GM12878 (cell line): Measurements from ENCODE around the gene ADORA2B. TPM values are rescaled to one million over a fixed set of nuclear protein-coding genes. Genes with fewer than 3 reads are reported as not detected.

Experiments used
- ATF7 ChIP-seq: fragments of 450-650 bp; IDR thresholded peaks from 2 replicates; pipeline ENCODE4 v1.6.1; 2016; ENCODE audit warnings: low read depth, mild to moderate bottlenecking
- BCL3 ChIP-seq: IDR thresholded peaks from 2 replicates; pipeline ENCODE4 v1.6.1; 2011; ENCODE audit warnings: borderline replicate concordance, low read depth, mild to moderate bottlenecking, moderate library complexity, low read length; ENCODE audit not compliant: insufficient read depth, poor library complexity, severe bottlenecking
- CREM ChIP-seq: IDR thresholded peaks from 2 replicates; pipeline ENCODE4 v1.6.1; 2014; ENCODE audit warnings: antibody characterized with exemption, low read depth
- HSF1 ChIP-seq: fragments of 150-350 bp; IDR thresholded peaks from 2 replicates; pipeline ENCODE4 v1.6.1; 2014; ENCODE audit warnings: mild to moderate bottlenecking, low read depth, low read length
- JUND ChIP-seq: IDR thresholded peaks from 2 replicates; pipeline ENCODE4 v1.6.1; 2012; ENCODE audit warnings: low read depth, mild to moderate bottlenecking, low read length, improper control_type of control experiment, moderate library complexity
- MTA2 ChIP-seq: fragments of 450-650 bp; IDR thresholded peaks from 2 replicates; pipeline ENCODE4 v1.6.1; 2016; ENCODE audit warnings: low read depth, mild to moderate bottlenecking, moderate library complexity
- NFIC ChIP-seq: IDR thresholded peaks from 2 replicates; pipeline ENCODE4 v1.6.1; 2012; ENCODE audit warnings: low read depth, mild to moderate bottlenecking, inconsistent platforms, low read length, moderate library complexity
- NR2F1 ChIP-seq: fragments of 450-650 bp; conservative IDR thresholded peaks from 2 replicates; pipeline ENCODE4 v1.6.1; 2017; ENCODE audit warnings: mild to moderate bottlenecking
- RAD51 ChIP-seq: fragments of 450-650 bp; IDR thresholded peaks from 2 replicates; pipeline ENCODE4 v1.6.1; 2016; ENCODE audit warnings: moderate library complexity, mild to moderate bottlenecking, inconsistent platforms
- RBBP5 ChIP-seq: fragments of 200-600 bp; sonication (generic); conservative IDR thresholded peaks from 2 replicates; pipeline ENCODE4 v1.6.1; 2016
- RELA ChIP-seq: fragments of 450-650 bp; IDR thresholded peaks from 2 replicates; pipeline ENCODE4 v1.8.0; 2014; ENCODE audit warnings: borderline replicate concordance; ENCODE audit not compliant: partially characterized antibody
- SMAD1 ChIP-seq: fragments of 450-650 bp; IDR thresholded peaks from 2 replicates; pipeline ENCODE4 v1.6.1; 2018; ENCODE audit warnings: mild to moderate bottlenecking, low read depth; ENCODE audit not compliant: partially characterized antibody
- SMARCA5 ChIP-seq: fragments of 450-650 bp; IDR thresholded peaks from 2 replicates; pipeline ENCODE4 v1.6.1; 2017; ENCODE audit warnings: mild to moderate bottlenecking
- SMC3 ChIP-seq: IDR thresholded peaks from 2 replicates; pipeline ENCODE4 v1.6.1; 2011; ENCODE audit warnings: low read length, improper control_type of control experiment, borderline replicate concordance
- SP1 ChIP-seq: IDR thresholded peaks from one replicate; pipeline ENCODE4 v1.6.1; 2011; ENCODE audit warnings: low read depth, low read length
- SUZ12 ChIP-seq: fragments of 200-600 bp; sonication (generic); IDR thresholded peaks from one replicate; pipeline ENCODE4 v1.6.1; 2018; ENCODE audit warnings: antibody characterized with exemption, mild to moderate bottlenecking; ENCODE audit not compliant: unreplicated experiment
- USF1 ChIP-seq: IDR thresholded peaks from 2 replicates; pipeline ENCODE4 v1.6.1; 2011; ENCODE audit warnings: borderline replicate concordance, low read depth, mild to moderate bottlenecking, moderate library complexity, mixed read lengths, low read length; ENCODE audit not compliant: insufficient read depth; ENCODE audit errors: extremely low read length
- ZBED1 ChIP-seq: IDR thresholded peaks from 2 replicates; pipeline ENCODE4 v1.6.1; 2016; ENCODE audit warnings: borderline replicate concordance
- ZBTB33 ChIP-seq: fragments of 450-650 bp; IDR thresholded peaks from 2 replicates; pipeline ENCODE4 v1.6.1; 2017; ENCODE audit warnings: mild to moderate bottlenecking
- ZBTB40 ChIP-seq: fragments of 450-650 bp; IDR thresholded peaks from 2 replicates; pipeline ENCODE4 v1.6.1; 2016; ENCODE audit warnings: mild to moderate bottlenecking, moderate library complexity, borderline replicate concordance
- polyA plus RNA-seq, 11 experiments: library from polyadenylated mRNA; depleted of rRNA in 4 of 11; unstranded in 6 of 11; stranded (reverse) in 5 of 11; fragments of >200 nt; fragmentation: Nextera tagmentation in 4 of 11; fragmentation: Illumina TruSeq in 1 of 11; extraction: Ambion mirVana in 4 of 11; extraction: Trizol in 1 of 11; gene quantifications; 1 replicate in 1 of 11; 2 replicates in 10 of 11; pipeline versions ENCODE4 v1.2.1 to v1.2.3, GENCODE V29; 2011 to 2016; ENCODE audit warnings: inconsistent platforms in 2 of 11, missing spikeins in 2 of 11, low read depth in 1 of 11
- total RNA-seq, 4 experiments: library from RNA; depleted of rRNA in 3 of 4; stranded (reverse); fragments of >200 nt in 3 of 4; fragmentation: Illumina TruSeq in 1 of 4; extraction: Trizol in 1 of 4; gene quantifications; 2 replicates each; pipeline versions ENCODE4 v1.2.1 to v1.2.3, GENCODE V29; 2013 to 2021

The ADORA2B gene
- total and polyA plus RNA-seq, 10 of the 15 experiments (the other 5 are each of a cell fraction or from before 2014, with no cell fraction given) = 0.05 to 0.42 (median 0.17) TPM

- TF ChIP-seq BCL3 = peak; percentile 39
- no peak for TF ChIP-seq USF1
- no peak for TF ChIP-seq ZBED1
- TF ChIP-seq ZBTB33 = no peak
- peak; percentile 98 for TF ChIP-seq CREM
- TF ChIP-seq RELA = no peak
- TF ChIP-seq JUND = no peak
- TF ChIP-seq SP1 = peak; percentile 35
- no peak for TF ChIP-seq ATF7
- no peak for TF ChIP-seq SMAD1
- TF ChIP-seq SMARCA5 = peak; percentile 87; the same call in 1 of the 2 replicates
- no peak for TF ChIP-seq RBBP5
- TF ChIP-seq RAD51 = no peak
- no peak for TF ChIP-seq NFIC
- TF ChIP-seq ZBTB40 = no peak
- TF ChIP-seq SMC3 = no peak
- TF ChIP-seq SUZ12 = no peak
- 0 out of 2 replicates have a peak, but pooled peaks have one; percentile 13 for TF ChIP-seq HSF1
- peak; percentile 85 for TF ChIP-seq NR2F1
- no peak for TF ChIP-seq MTA2
Observed at GRCh38 chr17:15999141-15999973, 54.4 kb downstream of the ADORA2B start, which contains the start of the genes TTC19 and ZSWIM7 (continued).
